H9 (cell line): Measurements from ENCODE around the gene HS6ST2. TPM values are rescaled to one million over a fixed set of nuclear protein-coding genes. Genes with fewer than 3 reads are reported as not detected.

Experiments
- DNase-seq: peaks from one replicate; pipeline ENCODE4 v3.0.0-alpha.2; 2017
- H2AFZ ChIP-seq: one replicate; pipeline ENCODE4 v1.6.1; 2013; ENCODE audit warnings: mild to moderate bottlenecking, low read length, control low read depth, moderate library complexity
- H2AK5ac ChIP-seq: 2 replicates; pipeline ENCODE4 v1.6.1; 2013; ENCODE audit warnings: low read length, control low read depth, mixed read lengths; ENCODE audit not compliant: insufficient read length
- H2BK120ac ChIP-seq: one replicate; pipeline ENCODE4 v1.6.1; 2013; ENCODE audit warnings: low read depth, mild to moderate bottlenecking, low read length, control low read depth, inconsistent platforms; ENCODE audit not compliant: poor library complexity, severe bottlenecking
- H2BK12ac ChIP-seq: 2 replicates; pipeline ENCODE4 v1.6.1; 2013; ENCODE audit warnings: low read length, control low read depth, mixed read lengths, low read depth; ENCODE audit not compliant: insufficient read length
- H2BK15ac ChIP-seq: 2 replicates; pipeline ENCODE4 v1.6.1; 2013; ENCODE audit warnings: low read depth, low read length, control low read depth
- H2BK20ac ChIP-seq: one replicate; pipeline ENCODE4 v1.6.1; 2013; ENCODE audit warnings: low read depth, mild to moderate bottlenecking, low read length, control low read depth, inconsistent platforms; ENCODE audit not compliant: poor library complexity, severe bottlenecking
- H2BK5ac ChIP-seq: 2 replicates; pipeline ENCODE4 v1.6.1; 2013; ENCODE audit warnings: low read length, control low read depth, mixed read lengths; ENCODE audit not compliant: insufficient read length
- H3K14ac ChIP-seq: 2 replicates; pipeline ENCODE4 v1.6.1; 2013; ENCODE audit warnings: low read length, control low read depth; ENCODE audit not compliant: insufficient read depth
- H3K18ac ChIP-seq: 2 replicates; pipeline ENCODE4 v1.6.1; 2013; ENCODE audit warnings: low read depth, mild to moderate bottlenecking, mixed read lengths, low read length, control low read depth; ENCODE audit not compliant: insufficient read length
- H3K23ac ChIP-seq: 2 replicates; pipeline ENCODE4 v1.6.1; 2013; ENCODE audit warnings: low read length, control low read depth, mixed read lengths, low read depth; ENCODE audit not compliant: insufficient read length
- H3K23me2 ChIP-seq: 2 replicates; pipeline ENCODE4 v1.6.1; 2013; ENCODE audit warnings: low read depth, mild to moderate bottlenecking, mixed read lengths, low read length, control low read depth; ENCODE audit not compliant: insufficient read length, poor library complexity, severe bottlenecking
- H3K27ac ChIP-seq: 2 replicates; pipeline ENCODE4 v1.5.1; 2013; ENCODE audit warnings: low read length, control low read depth, mixed read lengths, low read depth; ENCODE audit not compliant: insufficient read length
- H3K27me3 ChIP-seq: 2 replicates; pipeline ENCODE4 v1.6.1; 2013; ENCODE audit warnings: low read length, control low read depth, inconsistent platforms; ENCODE audit not compliant: insufficient read depth
- H3K4ac ChIP-seq: 2 replicates; pipeline ENCODE4 v1.6.1; 2013; ENCODE audit warnings: low read depth, mild to moderate bottlenecking, control low read depth, inconsistent platforms, low read length, moderate library complexity
- H3K4me1 ChIP-seq: 2 replicates; pipeline ENCODE4 v1.6.1; 2013; ENCODE audit warnings: low read length, control low read depth, inconsistent platforms; ENCODE audit not compliant: insufficient read depth
- H3K4me2 ChIP-seq: 2 replicates; pipeline ENCODE4 v1.6.1; 2013; ENCODE audit warnings: low read length, control low read depth, mixed read lengths; ENCODE audit not compliant: insufficient read length, insufficient read depth
- H3K56ac ChIP-seq: 2 replicates; pipeline ENCODE4 v1.6.1; 2013; ENCODE audit warnings: low read depth, mild to moderate bottlenecking, mixed read lengths, low read length, control low read depth; ENCODE audit not compliant: insufficient read length
- H3K79me1 ChIP-seq: 2 replicates; pipeline ENCODE4 v1.6.1; 2013; ENCODE audit warnings: low read depth, mild to moderate bottlenecking, moderate library complexity, low read length, control low read depth, inconsistent platforms; ENCODE audit not compliant: insufficient read depth, poor library complexity, severe bottlenecking
- H3K79me2 ChIP-seq: 2 replicates; pipeline ENCODE4 v1.6.1; 2013; ENCODE audit warnings: low read length, control low read depth, inconsistent platforms; ENCODE audit not compliant: insufficient read depth
- H3K9ac ChIP-seq: 2 replicates; pipeline ENCODE4 v1.6.1; 2013; ENCODE audit warnings: low read length, control low read depth, mixed read lengths; ENCODE audit not compliant: insufficient read length; ENCODE audit errors: extremely low read depth
- H3K9me3 ChIP-seq: one replicate; pipeline ENCODE4 v1.6.1; 2013; ENCODE audit warnings: low read depth, low read length, inconsistent platforms; ENCODE audit not compliant: control insufficient read depth
- H3T11ph ChIP-seq: one replicate; pipeline ENCODE4 v1.6.1; 2013; ENCODE audit warnings: mild to moderate bottlenecking, low read length, control low read depth, inconsistent platforms
- H4K20me1 ChIP-seq: one replicate; pipeline ENCODE4 v1.6.1; 2013; ENCODE audit not compliant: control insufficient read depth, insufficient read length, insufficient read depth
- H4K5ac ChIP-seq: 2 replicates; pipeline ENCODE4 v1.6.1; 2013; ENCODE audit warnings: low read depth, mild to moderate bottlenecking, mixed read lengths, low read length, control low read depth; ENCODE audit not compliant: insufficient read length
- H4K8ac ChIP-seq: replicated peaks from 2 replicates; pipeline ENCODE4 v1.6.1; 2013; ENCODE audit warnings: low read length, control low read depth, mixed read lengths, low read depth; ENCODE audit not compliant: insufficient read length
- H4K91ac ChIP-seq: 2 replicates; pipeline ENCODE4 v1.6.1; 2013; ENCODE audit warnings: low read depth, mild to moderate bottlenecking, moderate library complexity, mixed read lengths, low read length, control low read depth; ENCODE audit not compliant: insufficient read length
- H3K27ac Mint-ChIP-seq, 3 experiments: 2 replicates in 2 of 3; 3 replicates in 1 of 3; pipeline ENCODE4 v1.8.0; 2020 to 2021; ENCODE audit warnings: mixed read lengths in 3 of 3, mild to moderate bottlenecking in 1 of 3, moderate library complexity in 1 of 3
- H3K27me3 Mint-ChIP-seq: 2 replicates; pipeline ENCODE4 v1.8.0; 2021; ENCODE audit warnings: low read depth, mild to moderate bottlenecking, moderate library complexity, mixed read lengths
- H3K36me3 Mint-ChIP-seq, 3 experiments: 2 replicates in 2 of 3; 3 replicates in 1 of 3; pipeline ENCODE4 v1.8.0; 2020 to 2021; ENCODE audit warnings: low read depth in 3 of 3, mixed read lengths in 3 of 3; ENCODE audit not compliant: insufficient read depth in 1 of 3
- H3K4me1 Mint-ChIP-seq, 2 experiments: 2 replicates each; pipeline ENCODE4 v1.8.0; 2020; ENCODE audit warnings: mixed read lengths in 2 of 2
- H3K4me3 Mint-ChIP-seq, 2 experiments: 2 replicates in 1 of 2; 3 replicates in 1 of 2; pipeline ENCODE4 v1.8.0; 2020 to 2021; ENCODE audit warnings: mild to moderate bottlenecking in 2 of 2, mixed read lengths in 2 of 2, moderate library complexity in 1 of 2
- H3K9me3 Mint-ChIP-seq, 2 experiments: 2 replicates in 1 of 2; 3 replicates in 1 of 2; pipeline ENCODE4 v1.8.0; 2020; ENCODE audit warnings: mild to moderate bottlenecking in 2 of 2, mixed read lengths in 2 of 2, moderate library complexity in 1 of 2
- WGBS: extraction: QIAGEN DNeasy Blood & Tissue Kit; methylation state at CpG from one replicate; pipeline ENCODE4 v1.1.7; 2013; ENCODE audit warnings: missing lambda C conversion rate, low lambda C conversion rate, mixed read lengths; ENCODE audit not compliant: insufficient read length; ENCODE audit errors: extremely low coverage; 5-methylcytosine and 5-hydroxymethylcytosine counted together
- total RNA-seq: library from RNA; stranded (reverse); gene quantifications from 2 replicates; pipeline ENCODE4 v1.2.1, GENCODE V29; 2021
- TF ChIP-seq, protein P1 (sequence below): fragments of 200-600 bp; sonication (generic); conservative IDR thresholded peaks from 3 replicates; pipeline ENCODE4 v1.8.0; 2021; ENCODE audit warnings: antibody characterized with exemption, mild to moderate bottlenecking

HS6ST2 gene
- total RNA-seq, 1 experiment from 2014 or later: 4.8 TPM

DNA sequence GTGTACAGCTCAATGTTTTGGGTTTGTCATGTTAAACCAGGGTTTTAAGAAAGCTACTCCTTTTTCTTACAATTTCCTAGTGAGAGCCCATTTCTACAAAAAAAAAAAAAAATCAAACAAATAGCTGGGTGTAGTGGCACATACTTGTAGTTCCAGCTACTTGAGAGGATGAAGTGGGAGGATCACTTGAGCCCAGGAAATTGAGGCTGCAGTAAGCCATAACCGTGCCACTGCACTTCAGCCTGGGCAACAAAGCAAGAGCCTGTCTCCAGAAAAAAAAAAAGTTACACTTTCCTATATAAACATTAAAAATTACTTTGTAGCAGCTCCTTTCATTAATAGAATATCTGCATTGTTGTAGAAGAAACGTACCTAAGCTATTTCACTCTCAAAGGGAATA, 166.7 kb downstream of the HS6ST2 start:
- H2BK20ac ChIP-seq: no peak overlapping the region
- H3K27ac Mint-ChIP-seq: no peak overlapping the region
- H3K36me3 Mint-ChIP-seq: peaks cover 0 to 5% (median 0%) of the 10 kb centered on the region in 3 experiments; a peak in 1 of 7 replicates
- no peaks in the 10 kb centered on the region for H3K9me3 ChIP-seq
- H3K14ac ChIP-seq: no peak overlapping the region
- no peak overlapping the region for H2AK5ac ChIP-seq
- no peak overlapping the region for H4K5ac ChIP-seq
- H3K79me2 ChIP-seq: no peaks in the 10 kb centered on the region
- H3K27me3 ChIP-seq: no peaks in the 10 kb centered on the region
- no peak overlapping the region for H3K4me3 Mint-ChIP-seq
- H4K91ac ChIP-seq: no peak overlapping the region
- no peak overlapping the region for H3T11ph ChIP-seq
- no peak overlapping the region for H2BK15ac ChIP-seq
- no peak for DNase-seq
- H3K9me3 Mint-ChIP-seq: no peaks in the 10 kb centered on the region
- no peak overlapping the region for H4K8ac ChIP-seq
- H3K79me1 ChIP-seq: no peaks in the 10 kb centered on the region
- no peak overlapping the region for H3K18ac ChIP-seq
- H2BK12ac ChIP-seq: no peak overlapping the region
- no peak overlapping the region for H3K56ac ChIP-seq
- WGBS: no CpG with 5 or more reads among the region's 2 CpGs
- TF ChIP-seq, protein P1, sequence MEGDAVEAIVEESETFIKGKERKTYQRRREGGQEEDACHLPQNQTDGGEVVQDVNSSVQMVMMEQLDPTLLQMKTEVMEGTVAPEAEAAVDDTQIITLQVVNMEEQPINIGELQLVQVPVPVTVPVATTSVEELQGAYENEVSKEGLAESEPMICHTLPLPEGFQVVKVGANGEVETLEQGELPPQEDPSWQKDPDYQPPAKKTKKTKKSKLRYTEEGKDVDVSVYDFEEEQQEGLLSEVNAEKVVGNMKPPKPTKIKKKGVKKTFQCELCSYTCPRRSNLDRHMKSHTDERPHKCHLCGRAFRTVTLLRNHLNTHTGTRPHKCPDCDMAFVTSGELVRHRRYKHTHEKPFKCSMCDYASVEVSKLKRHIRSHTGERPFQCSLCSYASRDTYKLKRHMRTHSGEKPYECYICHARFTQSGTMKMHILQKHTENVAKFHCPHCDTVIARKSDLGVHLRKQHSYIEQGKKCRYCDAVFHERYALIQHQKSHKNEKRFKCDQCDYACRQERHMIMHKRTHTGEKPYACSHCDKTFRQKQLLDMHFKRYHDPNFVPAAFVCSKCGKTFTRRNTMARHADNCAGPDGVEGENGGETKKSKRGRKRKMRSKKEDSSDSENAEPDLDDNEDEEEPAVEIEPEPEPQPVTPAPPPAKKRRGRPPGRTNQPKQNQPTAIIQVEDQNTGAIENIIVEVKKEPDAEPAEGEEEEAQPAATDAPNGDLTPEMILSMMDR: no peak
- no peak overlapping the region for H2AFZ ChIP-seq
- no peak overlapping the region for H3K4ac ChIP-seq
- H3K23me2 ChIP-seq: no peaks in the 10 kb centered on the region
- H3K23ac ChIP-seq: no peak overlapping the region
- H3K9ac ChIP-seq: no peak overlapping the region
- H2BK120ac ChIP-seq: no peak overlapping the region
- H3K4me2 ChIP-seq: no peak overlapping the region
- H3K4me1 Mint-ChIP-seq: peaks cover 7 to 10% of the 10 kb centered on the region in 2 experiments; a peak in 3 of 4 replicates
- no peaks in the 10 kb centered on the region for H4K20me1 ChIP-seq
- no peak overlapping the region for H3K27ac ChIP-seq
- no peaks in the 10 kb centered on the region; the same call in 1 of the 2 replicates for H3K27me3 Mint-ChIP-seq
- no peak overlapping the region for H2BK5ac ChIP-seq
- no peaks in the 10 kb centered on the region for H3K4me1 ChIP-seq
